AML-193 (cell line): ENCODE results near the gene SP3.
"Not testable (repeated sequence)": the region's sequence is repeated elsewhere in the genome, so short reads cannot be mapped to it uniquely, and the experiment has no call there.

Source experiments
- DNase-seq, 2 experiments: peaks; one replicate each; lab custom pipeline; 2025; lab: John Stamatoyannopoulos, UW

Gene SP3

GRCh38 chr2:173891315-173892037 is 73.7 kb downstream of the SP3 start:
- DNase-seq, result no peak

- DNase-seq, result not testable (repeated sequence)
Measured at GRCh38 chr2:173889464-173889863, 75.7 kb downstream of the SP3 start.

DNA sequence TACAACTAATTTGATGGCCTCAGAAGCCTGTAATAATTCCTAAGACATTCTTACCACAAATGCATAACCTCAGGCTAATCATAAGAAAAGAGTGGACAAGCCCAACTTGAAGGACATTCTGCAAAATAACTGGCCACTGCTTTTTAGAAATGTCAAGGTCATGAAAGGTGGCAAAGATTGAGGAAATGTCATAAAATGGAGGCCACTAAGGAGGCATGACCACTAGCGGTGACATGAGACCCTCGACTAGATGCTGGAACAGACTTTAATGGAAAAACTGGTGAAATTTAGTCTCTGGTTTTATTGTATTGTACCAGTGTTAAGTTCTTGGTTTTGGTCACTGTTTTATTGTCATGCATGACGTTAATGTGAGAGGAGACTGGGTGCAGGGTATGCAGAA is 78.6 kb downstream of the SP3 start:
- no peak for DNase-seq

DNA sequence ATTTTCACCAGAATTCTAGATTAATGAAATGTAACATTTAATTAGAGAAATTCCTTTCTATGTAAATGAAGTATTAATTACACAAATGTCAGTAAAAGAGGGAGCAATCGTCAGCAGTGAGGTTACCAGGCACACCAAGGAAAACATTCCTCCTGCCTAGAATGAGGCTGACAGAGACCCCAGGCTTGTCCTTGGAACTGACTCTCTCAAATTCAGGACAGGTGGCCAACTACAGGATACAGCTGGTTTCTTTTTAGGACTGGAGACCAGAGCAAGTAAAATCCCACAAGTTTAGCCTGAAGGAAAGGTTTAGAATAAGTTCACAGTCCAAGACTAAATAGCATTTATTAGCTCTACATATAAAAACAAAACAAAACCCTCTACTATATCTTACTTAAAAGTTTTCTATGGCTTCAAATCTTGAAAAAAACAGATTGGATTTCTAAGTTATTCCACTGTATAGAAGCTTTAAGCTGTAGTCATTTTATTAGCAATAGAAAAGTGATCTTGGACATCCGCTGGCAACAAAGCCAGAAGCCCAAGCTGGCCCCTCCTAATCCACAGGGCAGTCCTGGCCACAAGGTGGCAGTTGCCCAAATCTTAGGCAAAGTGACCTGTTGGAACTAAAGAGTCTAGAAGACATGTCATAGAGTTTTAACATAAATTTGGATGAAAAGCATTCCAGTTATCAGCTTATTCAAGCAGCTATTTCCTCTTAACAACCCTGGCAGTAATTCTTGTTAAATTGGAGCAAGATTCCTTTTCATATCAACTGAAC is 81.0 kb downstream of the SP3 start:
- DNase-seq, result peak; percentile 27 to 46

DNA sequence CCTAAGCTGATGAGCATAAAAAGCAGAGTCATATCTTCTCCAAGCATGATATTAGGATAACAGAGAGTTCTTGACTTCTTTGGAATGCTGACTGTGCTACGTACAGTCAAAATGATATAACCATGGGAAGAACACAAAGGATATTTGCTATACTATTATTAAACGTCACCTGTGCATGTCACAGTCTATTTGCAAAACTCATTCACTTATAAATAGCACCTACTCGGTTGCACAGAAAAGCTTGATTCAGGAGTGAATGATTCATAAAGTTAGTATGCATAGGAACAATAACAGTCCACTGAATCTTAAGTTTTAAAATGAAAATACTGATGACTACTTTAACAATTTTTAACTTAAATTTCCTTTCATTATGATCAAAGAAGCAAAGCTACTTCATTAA is 83.3 kb downstream of the SP3 start:
- no peak for DNase-seq

- DNase-seq, result peak; percentile 78 to 80
Measured at GRCh38 chr2:173881461-173881860, 83.7 kb downstream of the SP3 start.

GRCh38 chr2:173880561-173880960 is 84.6 kb downstream of the SP3 start:
- no peak for DNase-seq

DNA sequence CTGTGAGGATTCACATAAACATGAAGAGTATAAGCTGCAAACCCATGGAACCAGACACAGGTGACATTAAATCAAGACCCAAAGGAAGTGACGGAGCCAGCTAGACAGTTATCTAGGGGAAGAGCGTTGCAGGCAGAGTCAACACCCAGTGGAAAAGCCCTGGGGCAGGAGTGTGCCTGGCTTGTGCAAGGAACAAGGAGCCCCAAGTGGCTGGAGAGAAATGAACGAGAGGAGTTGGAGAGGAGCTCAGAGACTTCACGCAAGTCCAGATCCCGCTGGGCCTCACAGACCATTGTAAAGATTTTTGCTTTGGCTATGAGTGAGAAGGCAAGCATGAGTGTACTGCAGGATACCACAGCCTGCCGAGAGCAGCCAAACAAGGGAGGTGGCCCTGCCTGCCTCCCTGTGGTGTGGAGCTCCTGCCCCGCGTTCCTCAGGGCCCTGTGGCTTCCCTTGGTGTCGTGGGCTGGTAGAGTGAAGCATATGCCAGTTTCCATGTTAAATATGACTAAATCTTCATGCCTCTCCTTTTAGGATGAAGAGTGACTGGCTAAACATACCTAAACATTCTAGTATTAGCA is 88.2 kb downstream of the SP3 start:
- no peak for DNase-seq

DNA sequence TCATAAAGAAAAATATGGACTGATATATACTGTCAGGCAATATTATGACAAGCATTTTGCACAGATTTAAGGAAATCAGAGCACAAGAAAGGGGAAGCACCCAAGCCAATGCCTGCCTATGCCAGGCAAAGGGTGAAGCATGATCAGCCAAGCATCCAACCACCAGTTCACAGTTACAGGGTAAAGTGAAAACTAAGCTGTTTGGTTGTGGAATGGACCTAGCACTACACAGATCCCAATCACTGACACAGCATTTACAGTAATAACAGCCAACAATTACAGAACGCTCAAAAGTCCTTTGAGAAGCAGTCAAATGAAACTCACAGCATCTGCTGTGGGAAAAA is 90.3 kb downstream of the SP3 start:
- peak in 1 of 2 experiments; percentile 29 for DNase-seq

GRCh38 chr2:173874003-173874893 is 90.9 kb downstream of the SP3 start:
- no peak for DNase-seq

- DNase-seq, result no peak
Measured at GRCh38 chr2:173872714-173873113, 92.5 kb downstream of the SP3 start.

- DNase-seq, result no peak
Measured at GRCh38 chr2:173869244-173870229, 95.6 kb downstream of the SP3 start.

DNA sequence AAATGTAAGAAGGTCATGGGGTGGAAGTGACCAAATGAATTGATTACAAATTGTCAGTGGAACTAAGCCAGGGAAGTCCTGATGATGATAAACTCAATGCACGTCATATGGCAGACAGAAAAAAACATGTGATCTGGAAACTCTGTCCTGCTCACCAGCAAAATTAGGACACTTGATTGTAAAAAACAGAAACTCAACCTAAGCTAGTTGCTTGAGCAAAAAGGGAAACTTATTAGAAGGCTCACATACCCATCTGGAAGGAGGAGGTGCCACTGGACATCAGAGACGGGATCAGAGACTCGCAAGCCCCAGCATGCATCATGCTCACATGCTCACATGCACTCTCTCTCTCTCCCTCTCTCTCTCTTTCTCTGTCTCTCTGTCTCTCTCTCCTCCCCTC is 96.8 kb downstream of the SP3 start:
- no peak for DNase-seq

DNA sequence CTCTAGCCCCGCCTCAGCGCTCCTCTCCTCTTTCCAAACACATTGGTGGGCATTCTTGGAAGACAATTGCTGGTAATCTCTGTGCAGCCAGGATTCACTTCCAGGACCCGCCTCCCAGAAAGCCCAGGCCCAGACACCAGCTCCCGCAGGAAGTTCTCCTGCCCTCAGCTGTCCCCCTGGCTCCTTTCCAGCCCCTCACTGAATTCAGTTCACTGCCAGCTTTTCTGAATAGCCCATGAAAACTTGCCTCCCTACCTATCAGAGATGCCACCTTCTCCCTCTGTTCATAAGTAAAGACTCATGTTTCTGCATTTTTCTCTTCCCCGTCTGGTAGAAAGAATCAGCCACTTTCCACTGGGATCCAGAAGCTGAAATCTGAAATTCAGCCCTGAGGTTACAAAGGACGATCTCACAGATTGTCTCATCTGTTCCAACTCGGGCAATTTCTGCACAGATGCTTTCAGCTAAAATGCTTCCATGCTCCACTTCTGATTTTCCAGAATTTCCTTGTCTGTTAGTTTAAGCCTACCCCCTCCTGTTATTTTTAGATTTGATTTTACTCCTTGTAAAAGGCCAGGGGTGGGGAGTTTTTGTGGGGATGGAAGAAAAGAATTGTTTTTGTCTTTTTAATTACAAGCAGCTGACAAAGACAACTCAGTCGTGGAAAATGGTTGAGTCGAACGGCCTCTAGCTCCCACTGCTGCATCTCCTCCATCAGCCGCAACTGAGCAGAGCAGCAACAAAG is 98.1 kb downstream of the SP3 start:
- no peak for DNase-seq

DNA sequence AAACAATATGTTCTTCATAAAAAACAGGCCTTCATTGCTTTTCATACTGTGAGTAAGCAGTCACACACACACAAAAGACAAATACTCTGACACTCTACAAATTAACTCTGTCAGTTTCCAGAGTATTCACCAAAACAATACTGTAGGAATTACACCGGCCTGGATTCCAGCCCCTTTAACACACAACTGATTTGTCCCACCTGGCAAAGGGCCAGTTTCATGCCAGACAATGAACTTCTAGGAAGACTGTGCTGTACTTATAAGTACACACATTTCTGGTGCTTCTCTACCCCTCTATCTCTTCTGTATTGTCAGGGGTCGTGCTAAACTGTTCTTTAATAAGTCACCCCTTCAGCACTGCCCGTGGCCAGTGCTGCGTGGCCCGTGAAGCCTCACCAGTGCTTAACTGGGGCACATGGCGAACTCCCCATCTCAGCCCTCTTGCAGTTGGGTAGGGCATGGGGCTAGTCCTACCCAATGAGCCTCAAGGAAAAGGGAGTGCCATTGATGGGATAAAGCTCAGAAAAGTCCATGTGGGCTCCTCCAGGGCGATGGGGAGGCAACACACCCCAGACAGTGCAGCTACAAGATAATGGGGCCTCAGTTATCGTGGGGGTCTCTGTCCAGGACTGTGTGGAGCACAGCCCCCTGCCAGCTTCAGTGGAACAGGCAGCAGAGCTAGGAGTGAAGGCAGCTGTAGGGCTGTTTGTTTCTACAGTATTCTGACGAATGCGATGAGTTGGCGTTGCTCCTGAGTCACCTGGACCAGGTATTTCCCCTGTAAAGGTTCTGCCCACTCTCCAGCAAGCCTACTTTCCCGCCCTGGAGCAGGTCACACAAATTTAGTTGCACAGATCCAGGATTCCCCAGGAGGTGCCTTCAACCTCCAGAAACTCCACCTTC is 99.0 kb downstream of the SP3 start:
- no peak for DNase-seq

- no peak for DNase-seq
Measured at GRCh38 chr2:173862612-173863217, 102.5 kb downstream of the SP3 start.

DNA sequence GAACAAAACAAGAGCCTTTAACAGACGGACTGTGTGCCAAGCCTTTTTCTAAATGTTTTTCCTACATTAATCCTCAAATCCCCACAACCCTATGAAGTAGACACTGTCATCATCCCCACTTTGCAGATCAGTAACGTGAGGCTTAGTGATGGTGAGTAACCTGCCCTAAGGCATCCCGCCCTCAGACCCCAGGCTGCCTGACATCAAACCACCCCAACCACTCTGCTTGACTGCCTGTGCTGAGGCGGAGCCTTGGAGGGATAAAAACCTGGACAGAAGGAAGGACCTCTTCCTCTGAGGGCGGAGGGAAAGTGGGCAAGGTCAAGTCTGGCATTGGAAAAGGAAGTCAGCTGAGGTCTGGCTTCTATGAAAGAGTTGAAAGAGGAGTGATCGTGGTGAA is 104.6 kb downstream of the SP3 start:
- DNase-seq, result no peak

- DNase-seq, result no peak
Measured at GRCh38 chr2:173860082-173860481, 105.1 kb downstream of the SP3 start.

GRCh38 chr2:173858291-173858731 is 106.9 kb downstream of the SP3 start:
- DNase-seq, result no peak
